Spinal cord (tissue), 10 donors: ENCODE data around the gene ARF1. TPM values are rescaled to one million over a fixed set of nuclear protein-coding genes. Genes with fewer than 3 reads are reported as not detected.
"Not testable (repeated sequence)": the region's sequence is repeated elsewhere in the genome, so short reads cannot be mapped to it uniquely, and the experiment has no call there.

Experiments used
- DNase-seq, 6 donors: peaks; one replicate each; pipeline versions ENCODE4 v3.0.0 to v3.0.0-alpha.2; 2013 to 2015; ENCODE audit warnings: low spot score in 6 of 6, low read depth in 4 of 6
- H3K27ac ChIP-seq: one replicate; pipeline ENCODE4 v1.5.1; 2013; ENCODE audit warnings: low read depth, low read length, control low read depth
- H3K27me3 ChIP-seq: one replicate; pipeline ENCODE4 v1.6.1; 2013; ENCODE audit warnings: low read length; ENCODE audit not compliant: control insufficient read depth, insufficient read depth
- H3K36me3 ChIP-seq: one replicate; pipeline ENCODE4 v1.6.1; 2013; ENCODE audit warnings: low read length; ENCODE audit not compliant: control insufficient read depth, insufficient read depth
- H3K4me1 ChIP-seq: one replicate; pipeline ENCODE4 v1.6.1; 2013; ENCODE audit warnings: low read length; ENCODE audit not compliant: control insufficient read depth, insufficient read depth
- H3K4me3 ChIP-seq: one replicate; pipeline ENCODE4 v1.5.1; 2013; ENCODE audit warnings: low read depth, low read length, control low read depth
- H3K9me3 ChIP-seq: one replicate; pipeline ENCODE4 v1.6.1; 2013; ENCODE audit warnings: low read length; ENCODE audit not compliant: control insufficient read depth, insufficient read depth
- WGBS: methylation state at CpG from one replicate; pipeline ENCODE4 v1.1.5; 2013; ENCODE audit warnings: missing lambda C conversion rate; ENCODE audit not compliant: insufficient coverage; 5-methylcytosine and 5-hydroxymethylcytosine counted together
- polyA plus RNA-seq, 2 donors: library from polyadenylated mRNA; unstranded; fragments of 120-200 nt; gene quantifications; one replicate each; pipeline ENCODE4 v1.2.1, GENCODE V29; 2013; ENCODE audit not compliant: insufficient read length in 2 of 2
- total RNA-seq, 2 donors: library from RNA; depleted of rRNA in 1 of 2; stranded (reverse); fragments of 120-200 nt in 1 of 2; fragments of >200 nt in 1 of 2; gene quantifications; one replicate each; pipeline versions ENCODE4 v1.2.3 to v1.2.4, GENCODE V29; 2013 to 2014
- donor health status: healthy.

ARF1 gene
- total and polyA plus RNA-seq, 4 donors: 119 to 377 (median 244) TPM

DNA sequence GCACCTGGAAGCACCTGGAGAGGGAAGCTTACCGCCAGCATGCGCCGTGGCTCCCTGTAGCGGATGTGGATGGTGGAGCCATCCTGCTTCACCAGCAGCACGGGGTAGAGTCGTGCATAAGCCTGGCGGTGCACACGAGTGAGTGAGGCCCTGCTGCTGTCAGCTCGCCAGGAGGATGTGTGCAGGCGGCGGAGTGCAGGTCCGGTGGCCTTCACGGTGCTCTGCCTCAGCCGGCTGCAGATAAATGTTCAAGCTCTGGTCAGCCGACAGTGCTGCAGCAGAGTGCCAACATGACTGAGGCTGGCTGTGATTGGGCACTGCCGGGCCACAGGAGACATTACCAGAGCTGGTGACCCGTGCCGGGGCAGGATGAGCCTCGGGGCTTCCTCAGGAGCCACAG is 25.1 kb downstream of the ARF1 start:
- 93% methylated on average over 19 of the region's 19 CpGs for WGBS
- peaks cover 37% of the 10 kb centered on the region for H3K4me1 ChIP-seq
- no peak for DNase-seq
- H3K36me3 ChIP-seq: peaks cover 33% of the 10 kb centered on the region
- H3K27ac ChIP-seq: no peak overlapping the region
- no peaks in the 10 kb centered on the region for H3K9me3 ChIP-seq
- H3K4me3 ChIP-seq: no peak overlapping the region
- H3K27me3 ChIP-seq: no peaks in the 10 kb centered on the region

DNA sequence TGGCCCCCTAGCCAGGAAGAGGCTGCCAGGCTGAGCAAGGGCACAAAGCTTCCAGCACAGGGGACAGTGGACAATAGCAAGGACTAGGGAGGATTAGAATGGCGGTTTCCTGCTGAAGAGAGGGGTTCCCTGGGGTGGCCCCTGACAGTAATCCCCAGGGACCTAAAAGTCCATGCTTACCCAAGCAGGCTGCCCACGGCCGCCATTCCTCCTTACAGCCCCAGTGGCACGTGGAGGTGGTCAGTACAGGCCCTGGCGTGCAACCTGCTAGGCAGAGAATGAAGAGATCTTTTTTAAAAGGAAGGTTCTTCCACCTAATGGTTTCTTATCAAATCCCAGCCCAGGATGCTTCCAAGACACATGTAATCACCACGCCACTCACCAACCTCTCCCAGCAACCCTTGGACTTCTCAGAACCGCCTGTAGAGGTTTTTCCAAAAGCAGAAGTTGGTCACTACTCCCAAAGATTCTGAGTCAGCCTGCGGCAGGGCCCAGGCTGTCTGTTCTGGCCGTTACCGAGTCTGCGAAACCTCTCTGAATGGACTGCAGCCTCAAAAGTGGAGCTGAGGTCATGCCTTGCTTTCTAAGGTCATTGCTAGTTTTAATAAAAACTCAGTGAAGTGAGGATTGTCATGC is 25.7 kb downstream of the ARF1 start:
- DNase-seq: no peak
- 81% methylated on average over 7 of the region's 11 CpGs for WGBS
- Histone ChIP-seq H3K36me3 (peaks cover 33% of the 10 kb centered on the region), H3K4me3 (peak overlapping the region; percentile 99), H3K4me1 (peaks cover 37% of the 10 kb centered on the region), H3K27me3 (no peaks in the 10 kb centered on the region), H3K27ac (no peak overlapping the region), H3K9me3 (no peaks in the 10 kb centered on the region)

DNA sequence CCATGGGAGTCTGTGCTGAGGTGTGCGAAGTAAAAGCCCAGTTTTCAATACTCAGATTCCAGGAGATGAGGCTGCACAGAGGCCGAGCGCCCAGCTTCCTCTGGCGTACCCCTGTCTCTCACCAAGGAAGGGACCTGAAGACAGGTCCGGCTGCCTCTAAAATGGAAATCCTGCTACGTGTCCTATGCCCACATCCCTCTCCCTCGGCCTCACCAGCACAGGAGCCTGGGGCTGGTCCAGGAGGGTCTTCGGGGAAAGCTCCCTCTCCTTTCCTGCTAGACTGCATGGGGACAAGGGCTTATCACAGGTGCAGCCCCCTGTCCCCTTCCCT is 26.2 kb downstream of the ARF1 start:
- DNase-seq: peak in 1 of 6 donors; percentile 4
- Histone ChIP-seq H3K27ac (peak overlapping the region; percentile 70), H3K36me3 (peaks cover 33% of the 10 kb centered on the region), H3K4me3 (peak overlapping the region; percentile 99), H3K4me1 (peaks cover 32% of the 10 kb centered on the region), H3K9me3 (no peaks in the 10 kb centered on the region), H3K27me3 (no peaks in the 10 kb centered on the region)
- WGBS: 3% methylated on average over 7 of the region's 8 CpGs

DNA sequence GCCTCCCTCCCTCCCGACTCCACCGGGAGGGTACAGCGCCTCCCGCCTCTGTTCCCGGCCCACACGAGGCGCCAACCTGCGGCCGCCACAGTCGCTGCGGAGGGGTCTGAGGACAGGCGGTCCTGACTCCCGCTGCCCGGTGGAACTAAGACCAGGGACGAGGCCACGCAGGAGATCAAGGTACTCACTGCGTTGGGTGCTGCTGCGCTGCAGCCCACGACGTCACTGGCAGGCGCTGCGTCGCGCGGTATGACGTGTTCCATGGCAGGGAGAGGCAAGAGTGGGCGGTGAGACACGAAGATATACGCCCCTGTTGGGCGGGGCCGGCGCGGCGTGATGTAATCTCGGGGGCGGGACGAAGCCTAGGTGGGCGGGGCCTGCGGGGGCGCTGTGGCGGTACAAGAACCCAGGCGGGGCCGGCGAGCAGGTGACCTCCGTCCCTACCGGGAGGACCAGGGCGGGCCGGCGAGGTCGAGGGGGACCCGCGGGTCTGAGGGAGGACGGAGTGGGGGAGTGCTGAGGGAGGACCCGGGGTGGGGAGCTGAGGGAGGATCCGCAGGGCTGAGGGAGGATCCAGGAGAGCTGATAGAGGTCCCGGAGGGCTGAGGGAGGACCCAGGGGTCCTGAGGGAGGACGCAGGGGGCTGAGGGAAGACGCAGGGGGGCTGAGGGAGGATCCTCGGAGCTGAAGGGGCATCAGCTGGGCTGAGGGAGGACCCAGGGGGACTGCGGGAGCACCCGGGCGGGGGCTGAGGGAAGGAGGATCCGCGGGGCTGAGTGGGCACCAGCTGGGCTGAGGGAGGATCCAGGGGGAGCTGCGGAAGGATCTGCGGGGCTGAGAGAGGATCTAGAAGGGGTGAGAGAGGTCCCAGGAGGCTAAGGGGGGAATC is 26.8 kb downstream of the ARF1 start, which contains the start of gene MRPL55:
TSS of gene MRPL55 (minus strand) at position 227 of the 889 bp plus-strand sequence. CDS start 1,039 bp downstream, outside the sequence.
- Histone ChIP-seq H3K4me1 (peaks cover 27% of the 10 kb centered on the region), H3K27ac (peak within 1 kb of the TSS; percentile 82), H3K9me3 (no peaks in the 10 kb centered on the region), H3K36me3 (peaks cover 33% of the 10 kb centered on the region), H3K4me3 (peak within 1 kb of the TSS; percentile 99), H3K27me3 (no peaks in the 10 kb centered on the region)
- DNase-seq: peak; percentile 92 to 99 (median 94)
- WGBS: under 1% methylated on average over 66 of the region's 66 CpGs

DNA sequence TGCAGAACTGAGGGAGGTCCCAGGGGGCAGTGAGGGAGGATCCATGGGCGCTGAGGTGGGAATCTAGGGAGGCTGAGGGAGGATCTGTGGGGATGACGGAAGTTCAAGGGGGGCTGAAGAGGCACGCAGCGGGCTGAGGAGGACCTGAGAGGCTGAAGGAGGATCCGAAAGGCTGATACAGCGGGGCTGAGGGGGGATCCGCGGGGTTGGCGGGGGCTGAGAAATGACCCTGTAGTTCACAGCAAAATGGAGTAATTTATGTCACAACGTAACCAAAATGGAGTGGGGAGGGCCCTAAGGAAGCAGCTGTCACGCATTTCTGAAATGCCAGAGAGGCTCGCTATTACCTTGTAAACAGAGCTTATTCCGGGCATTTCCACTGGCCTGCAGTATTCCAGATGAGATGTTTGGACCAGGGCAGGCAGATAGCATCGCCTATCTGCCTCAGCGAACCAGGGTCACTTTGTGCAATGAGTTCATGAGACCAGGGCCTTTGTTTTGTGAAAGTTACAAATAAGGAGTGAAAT is 27.5 kb downstream of the ARF1 start:
- 40% methylated on average over 15 of the region's 15 CpGs for WGBS

DNA sequence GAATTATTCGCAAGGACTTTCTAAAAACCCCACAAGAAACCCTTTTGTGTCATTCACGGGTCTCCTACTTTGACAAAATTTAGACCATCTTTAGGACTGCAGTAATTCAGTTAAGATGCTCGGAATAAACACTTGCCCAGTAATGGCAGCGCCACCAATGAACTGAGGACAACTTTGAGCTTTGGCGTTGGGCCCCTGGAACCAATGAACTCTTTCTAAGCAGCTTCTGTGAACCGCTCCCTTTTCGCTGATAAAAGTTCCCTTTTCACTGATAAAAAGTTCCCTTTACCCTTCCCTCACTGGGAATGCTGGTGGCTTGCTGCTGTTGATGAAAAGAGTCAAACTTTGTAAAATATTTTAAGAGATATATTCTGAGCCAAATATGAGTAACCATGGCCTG is 28.0 kb downstream of the ARF1 start:
- Histone ChIP-seq H3K9me3 (no peaks in the 10 kb centered on the region), H3K4me3 (no peak overlapping the region), H3K4me1 (peaks cover 27% of the 10 kb centered on the region), H3K27ac (no peak overlapping the region), H3K36me3 (peaks cover 24% of the 10 kb centered on the region), H3K27me3 (no peaks in the 10 kb centered on the region)
- DNase-seq: no peak
- WGBS: 77% methylated on average over 5 of the region's 7 CpGs

More for the DNA sequence above, 27.5 kb downstream of the ARF1 start:
- Histone ChIP-seq H3K27me3 (no peaks in the 10 kb centered on the region), H3K36me3 (peaks cover 30% of the 10 kb centered on the region), H3K4me3 (peak overlapping the region; percentile 99), H3K4me1 (peaks cover 27% of the 10 kb centered on the region), H3K27ac (no peak overlapping the region), H3K9me3 (no peaks in the 10 kb centered on the region)
- DNase-seq: no peak

DNA sequence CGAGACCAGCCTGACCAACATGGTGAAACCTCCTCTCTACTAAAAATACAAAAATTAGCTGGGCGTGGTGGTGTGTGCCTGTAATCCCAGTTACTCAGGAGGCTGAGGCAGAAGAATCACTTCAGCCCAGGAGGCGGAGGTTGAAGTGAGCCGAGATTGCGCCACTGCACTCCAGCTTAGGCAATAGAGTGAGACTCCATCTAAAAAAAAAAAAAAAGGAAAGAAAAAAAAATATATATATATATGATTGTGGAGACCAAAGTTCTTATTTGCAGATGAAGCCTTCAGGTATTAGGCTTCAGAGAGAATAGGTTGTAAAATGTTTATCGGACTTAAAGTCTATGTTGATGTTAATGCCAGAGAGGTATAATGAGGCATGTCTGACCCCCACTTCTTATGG is 28.8 kb downstream of the ARF1 start:
- H3K36me3 ChIP-seq: peaks cover 17% of the 10 kb centered on the region
- H3K4me3 ChIP-seq, DNase-seq, H3K9me3 ChIP-seq, H3K27me3 ChIP-seq, H3K27ac ChIP-seq: not testable (repeated sequence)
- no CpG with 5 or more reads among the region's 6 CpGs for WGBS
- peaks cover 27% of the 10 kb centered on the region for H3K4me1 ChIP-seq

DNA sequence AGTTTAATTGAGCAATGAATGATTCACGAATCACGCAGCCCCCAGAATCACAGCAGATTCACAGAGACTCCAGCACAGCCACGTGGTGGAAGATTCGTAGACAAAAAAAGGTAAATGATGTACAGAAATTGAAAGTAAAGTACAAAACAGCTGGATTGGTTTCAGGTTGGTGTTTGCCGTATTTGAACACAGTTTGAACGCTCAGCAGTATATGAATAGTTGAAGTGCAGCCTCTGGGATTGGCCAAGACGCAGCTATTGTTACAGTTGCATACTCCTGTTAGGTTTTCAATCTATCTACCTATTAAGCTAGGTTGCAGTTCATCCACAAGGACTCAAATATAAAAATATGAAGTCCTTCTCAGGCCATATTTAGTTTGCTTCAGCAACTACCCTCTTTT is 29.7 kb downstream of the ARF1 start:
- Histone ChIP-seq H3K27ac (no peak overlapping the region), H3K9me3 (no peaks in the 10 kb centered on the region), H3K27me3 (no peaks in the 10 kb centered on the region), H3K36me3 (peaks cover 9% of the 10 kb centered on the region), H3K4me1 (peaks cover 27% of the 10 kb centered on the region), H3K4me3 (no peak overlapping the region)
- WGBS: 100% methylated on average over 2 of the region's 7 CpGs
- DNase-seq: no peak

DNA sequence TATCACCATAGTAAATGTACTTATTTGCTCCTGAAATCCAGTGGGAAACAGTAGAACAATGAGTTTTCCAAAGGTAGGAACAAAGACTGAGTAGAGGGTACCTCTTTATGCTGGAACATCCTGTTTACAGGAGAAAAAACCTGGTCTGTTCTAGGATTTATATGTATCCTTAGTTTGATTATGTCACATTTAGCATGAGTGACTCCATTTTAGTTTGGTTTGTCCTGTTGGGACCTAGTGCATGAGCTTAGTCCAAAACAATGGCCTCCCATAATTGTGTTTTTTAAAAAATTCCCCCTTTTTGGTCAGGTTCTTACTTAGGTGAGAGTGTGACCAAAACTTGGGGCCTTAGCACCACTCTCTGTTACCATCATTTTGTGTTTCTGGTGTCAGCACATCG is 30.1 kb downstream of the ARF1 start:
- Histone ChIP-seq H3K27ac (no peak overlapping the region), H3K4me3 (no peak overlapping the region), H3K4me1 (peaks cover 24% of the 10 kb centered on the region), H3K9me3 (no peaks in the 10 kb centered on the region), H3K36me3 (peaks cover 5% of the 10 kb centered on the region), H3K27me3 (no peaks in the 10 kb centered on the region)
- no CpG with 5 or more reads among the region's 1 CpG for WGBS
- DNase-seq: no peak
